Left lung (tissue), 10 donors: ENCODE data around the gene FBXO36. TPM values are rescaled to one million over a fixed set of nuclear protein-coding genes. Genes with fewer than 3 reads are reported as not detected.

ENCODE experiments used
- ATAC-seq: fragments of 200-7000 bp; cut with Tn5 transposase; one replicate; pipeline ENCODE4 v1.9.1; 2020; ENCODE audit warnings: moderate library complexity
- DNase-seq, 4 donors: peaks; one replicate each; pipeline ENCODE4 v3.0.0-alpha.2; 2013 to 2020
- H3K27ac ChIP-seq, 2 donors: fragments of 200-600 bp; sonication (generic) in 1 of 2; one replicate each; pipeline versions ENCODE4 v1.5.0 to v1.8.0; 2020 to 2021
- H3K27me3 ChIP-seq, 2 donors: fragments of 200-600 bp; sonication (generic) in 1 of 2; one replicate each; pipeline versions ENCODE4 v1.5.0 to v1.8.0; 2020 to 2021
- H3K36me3 ChIP-seq, 2 donors: fragments of 200-600 bp; sonication (generic) in 1 of 2; one replicate each; pipeline versions ENCODE4 v1.5.0 to v1.8.0; 2020 to 2021
- H3K4me1 ChIP-seq, 2 donors: fragments of 200-600 bp; one replicate each; pipeline ENCODE4 v1.8.0; 2021
- H3K4me3 ChIP-seq, 2 donors: fragments of 200-600 bp; sonication (generic) in 1 of 2; one replicate each; pipeline versions ENCODE4 v1.5.0 to v1.8.0; 2020 to 2021; ENCODE audit warnings: mild to moderate bottlenecking in 1 of 2
- H3K9me3 ChIP-seq, 2 donors: fragments of 200-600 bp; sonication (generic) in 1 of 2; one replicate each; pipeline versions ENCODE4 v1.5.0 to v1.8.0; 2020 to 2021
- intact Hi-C, 2 donors: fragments of 100-400 bp; cut with DNase I; formaldehyde crosslinking; loops; one replicate each; pipeline versions ENCODE4 v1.11.2 to v1.14.2; 2022
- polyA plus RNA-seq, 6 donors: library from polyadenylated mRNA; unstranded; fragments of 120-200 nt; gene quantifications; one replicate each; pipeline ENCODE4 v1.2.1, GENCODE V29; 2013; ENCODE audit not compliant: insufficient read length in 6 of 6
- total RNA-seq, 2 donors: library from RNA; stranded (reverse); fragmentation: NEBNext Ultra II Directional; extraction: Animal tissue kit (Norgen Biotek cat#: 25700); gene quantifications; one replicate each; pipeline ENCODE4 v1.2.1, GENCODE V29; 2021
- TF ChIP-seq, protein P1 (sequence below), 2 donors: fragments of 200-600 bp; sonication (generic) in 1 of 2; IDR thresholded peaks; one replicate each; pipeline versions ENCODE4 v1.5.0 to v1.8.0; 2021; ENCODE audit warnings: antibody characterized with exemption in 2 of 2
- donor health status: DM: no; HTN: yes; CAD: no.
- donor health status: DM: no; HTN: no; CAD: no.

The FBXO36 gene
- total and polyA plus RNA-seq, 8 donors: 2.0 to 5.9 (median 5.1) TPM

- H3K36me3 ChIP-seq: no peaks in the 10 kb centered on the region
- ATAC-seq (no peak), DNase-seq (no peak)
- TF ChIP-seq, protein P1, sequence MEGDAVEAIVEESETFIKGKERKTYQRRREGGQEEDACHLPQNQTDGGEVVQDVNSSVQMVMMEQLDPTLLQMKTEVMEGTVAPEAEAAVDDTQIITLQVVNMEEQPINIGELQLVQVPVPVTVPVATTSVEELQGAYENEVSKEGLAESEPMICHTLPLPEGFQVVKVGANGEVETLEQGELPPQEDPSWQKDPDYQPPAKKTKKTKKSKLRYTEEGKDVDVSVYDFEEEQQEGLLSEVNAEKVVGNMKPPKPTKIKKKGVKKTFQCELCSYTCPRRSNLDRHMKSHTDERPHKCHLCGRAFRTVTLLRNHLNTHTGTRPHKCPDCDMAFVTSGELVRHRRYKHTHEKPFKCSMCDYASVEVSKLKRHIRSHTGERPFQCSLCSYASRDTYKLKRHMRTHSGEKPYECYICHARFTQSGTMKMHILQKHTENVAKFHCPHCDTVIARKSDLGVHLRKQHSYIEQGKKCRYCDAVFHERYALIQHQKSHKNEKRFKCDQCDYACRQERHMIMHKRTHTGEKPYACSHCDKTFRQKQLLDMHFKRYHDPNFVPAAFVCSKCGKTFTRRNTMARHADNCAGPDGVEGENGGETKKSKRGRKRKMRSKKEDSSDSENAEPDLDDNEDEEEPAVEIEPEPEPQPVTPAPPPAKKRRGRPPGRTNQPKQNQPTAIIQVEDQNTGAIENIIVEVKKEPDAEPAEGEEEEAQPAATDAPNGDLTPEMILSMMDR (IDR thresholded peaks at IDR 0.05): no peak
- H3K4me1 ChIP-seq: no peaks in the 10 kb centered on the region
- H3K4me3 ChIP-seq: no peak overlapping the region
- intact Hi-C loops: no loop called here
- H3K27ac ChIP-seq: no peak overlapping the region
- H3K27me3 ChIP-seq: no peaks in the 10 kb centered on the region
- H3K9me3 ChIP-seq: no peaks in the 10 kb centered on the region
Measured at GRCh38 chr2:230052299-230052698, 130.0 kb downstream of the FBXO36 start.

DNA sequence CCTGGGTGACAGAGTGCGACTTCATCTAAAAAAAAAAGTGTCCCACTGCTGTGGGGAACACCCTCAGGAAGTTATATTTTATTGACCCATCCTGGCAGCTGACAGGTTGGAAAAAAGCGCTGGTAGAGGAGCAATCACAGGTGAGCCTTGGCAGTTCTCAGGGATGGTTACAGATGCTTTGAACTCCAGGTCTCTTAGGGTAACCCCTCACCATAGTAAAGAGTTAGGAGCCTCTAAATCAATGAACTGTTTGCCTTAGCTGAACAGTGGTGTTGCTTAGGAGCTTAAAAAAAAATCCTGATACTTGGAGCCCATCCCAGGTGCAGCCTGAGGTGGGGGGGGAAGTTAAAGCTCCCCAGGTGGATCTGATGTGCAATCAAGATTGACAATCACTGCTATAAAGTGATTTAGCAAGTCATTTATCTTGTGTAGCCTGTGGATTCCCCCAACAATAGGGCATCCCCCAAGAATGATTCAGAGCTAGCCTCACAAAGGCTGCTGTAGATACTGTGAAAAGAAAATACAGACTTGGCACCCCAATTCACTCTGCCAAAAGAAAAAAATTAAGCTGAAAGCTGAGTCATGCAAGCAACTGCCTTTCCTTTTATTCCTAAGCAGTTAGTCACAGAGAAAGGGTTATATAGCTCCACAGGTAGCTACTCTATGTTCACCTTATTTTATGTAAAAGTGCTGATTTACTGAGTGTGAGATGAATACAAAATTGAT, 131.6 kb downstream of the FBXO36 start:
- Histone ChIP-seq H3K4me1 (no peaks in the 10 kb centered on the region), H3K27me3 (no peaks in the 10 kb centered on the region), H3K9me3 (no peaks in the 10 kb centered on the region), H3K4me3 (no peak overlapping the region), H3K36me3 (no peaks in the 10 kb centered on the region), H3K27ac (no peak overlapping the region)
- ATAC-seq: peak; percentile 36
- TF ChIP-seq, protein P1 (IDR thresholded peaks at IDR 0.05): no peak
- no peak for DNase-seq
- intact Hi-C loops: no loop called here

DNA sequence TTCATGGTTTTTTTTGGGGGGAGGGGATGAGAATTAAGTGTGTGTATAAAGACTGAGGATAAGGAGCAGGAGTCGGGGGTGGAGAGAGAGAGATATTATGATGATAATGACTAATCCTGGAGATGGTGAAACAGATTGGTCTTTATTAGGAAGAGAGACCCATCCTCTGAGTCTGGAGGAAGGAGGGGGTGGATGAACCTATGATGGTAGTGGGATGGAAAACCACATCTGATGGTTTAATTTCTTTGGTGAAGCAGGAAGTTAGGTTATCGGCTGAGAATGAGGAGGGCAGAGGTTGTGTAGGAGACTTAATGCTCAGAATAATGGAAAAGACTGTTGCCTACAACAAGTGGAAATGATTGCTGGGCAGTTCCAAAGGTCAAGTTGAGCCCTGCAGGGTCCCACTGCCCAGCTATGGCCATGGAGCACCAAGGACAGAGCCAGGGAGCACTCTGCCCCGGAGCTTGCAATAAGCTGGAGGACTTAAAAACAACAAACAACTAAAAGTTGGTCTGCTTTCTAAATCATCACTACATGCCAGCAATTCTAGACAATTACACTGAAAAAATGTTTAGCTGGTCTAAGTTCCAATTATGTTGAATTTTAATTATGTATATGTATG, 138.5 kb downstream of the FBXO36 start:
- H3K9me3 ChIP-seq: no peaks in the 10 kb centered on the region
- intact Hi-C loops: no loop called here
- DNase-seq: no peak
- ATAC-seq: no peak
- no peaks in the 10 kb centered on the region for H3K36me3 ChIP-seq
- TF ChIP-seq, protein P1 (IDR thresholded peaks at IDR 0.05): no peak
- no peaks in the 10 kb centered on the region for H3K27me3 ChIP-seq
- H3K4me1 ChIP-seq: no peaks in the 10 kb centered on the region
- H3K4me3 ChIP-seq: no peak overlapping the region
- H3K27ac ChIP-seq: no peak overlapping the region

Other genes starting within 250 kb of the FBXO36 start
- gene DNER, start 207.9 kb upstream of the FBXO36 start, total RNA-seq: 1 to 10 TPM in 1 of 2 donors, under 1 TPM in 1; 0.06 to 1.9 TPM
- gene DNER, start 207.9 kb upstream of the FBXO36 start, polyA plus RNA-seq: 1 to 10 TPM; 1.5 to 2.4 (median 1.9) TPM
- gene TRIP12, start 494 bp upstream of the FBXO36 start, total RNA-seq: 100 to 1,000 TPM; 203 to 234 TPM
- 100 to 1,000 TPM; 166 to 185 (median 173) TPM for gene TRIP12, start 494 bp upstream of the FBXO36 start, polyA plus RNA-seq
- gene SLC16A14, start 146.4 kb downstream of the FBXO36 start, total RNA-seq: 1 to 10 TPM; 3.1 to 5.5 TPM
- gene SLC16A14, start 146.4 kb downstream of the FBXO36 start, polyA plus RNA-seq: 10 to 100 TPM in 5 of 6 donors, 1 to 10 TPM in 1; 8.5 to 13.0 (median 11.4) TPM